Activated T-cell treated with anti-CD3 and anti-CD28 coated beads, Interleukin-2, amount 50 U/mL, for 24 hours (primary cell): ENCODE data around the gene SEPTIN5.
A peak's percentile ranks its signal among the peaks of the same experiment; 100 is the strongest.

ENCODE experiments used
- DNase-seq: peaks from one replicate; pipeline ENCODE4 v3.0.0-alpha.2; 2020
- H3K27ac Mint-ChIP-seq: 2 replicates; pipeline ENCODE4 v1.8.0; 2020; ENCODE audit warnings: mild to moderate bottlenecking, mixed read lengths
- H3K27me3 Mint-ChIP-seq: 2 replicates; pipeline ENCODE4 v1.8.0; 2020; ENCODE audit warnings: mixed read lengths
- H3K36me3 Mint-ChIP-seq: 2 replicates; pipeline ENCODE4 v1.8.0; 2020; ENCODE audit warnings: low read depth, mixed read lengths
- H3K4me1 Mint-ChIP-seq: 2 replicates; pipeline ENCODE4 v1.8.0; 2020; ENCODE audit warnings: low read depth, mixed read lengths
- H3K4me3 Mint-ChIP-seq: 2 replicates; pipeline ENCODE4 v1.8.0; 2020; ENCODE audit warnings: mild to moderate bottlenecking, moderate library complexity, mixed read lengths
- H3K9me3 Mint-ChIP-seq: 2 replicates; pipeline ENCODE4 v1.8.0; 2020; ENCODE audit warnings: mixed read lengths

The SEPTIN5 gene

DNA sequence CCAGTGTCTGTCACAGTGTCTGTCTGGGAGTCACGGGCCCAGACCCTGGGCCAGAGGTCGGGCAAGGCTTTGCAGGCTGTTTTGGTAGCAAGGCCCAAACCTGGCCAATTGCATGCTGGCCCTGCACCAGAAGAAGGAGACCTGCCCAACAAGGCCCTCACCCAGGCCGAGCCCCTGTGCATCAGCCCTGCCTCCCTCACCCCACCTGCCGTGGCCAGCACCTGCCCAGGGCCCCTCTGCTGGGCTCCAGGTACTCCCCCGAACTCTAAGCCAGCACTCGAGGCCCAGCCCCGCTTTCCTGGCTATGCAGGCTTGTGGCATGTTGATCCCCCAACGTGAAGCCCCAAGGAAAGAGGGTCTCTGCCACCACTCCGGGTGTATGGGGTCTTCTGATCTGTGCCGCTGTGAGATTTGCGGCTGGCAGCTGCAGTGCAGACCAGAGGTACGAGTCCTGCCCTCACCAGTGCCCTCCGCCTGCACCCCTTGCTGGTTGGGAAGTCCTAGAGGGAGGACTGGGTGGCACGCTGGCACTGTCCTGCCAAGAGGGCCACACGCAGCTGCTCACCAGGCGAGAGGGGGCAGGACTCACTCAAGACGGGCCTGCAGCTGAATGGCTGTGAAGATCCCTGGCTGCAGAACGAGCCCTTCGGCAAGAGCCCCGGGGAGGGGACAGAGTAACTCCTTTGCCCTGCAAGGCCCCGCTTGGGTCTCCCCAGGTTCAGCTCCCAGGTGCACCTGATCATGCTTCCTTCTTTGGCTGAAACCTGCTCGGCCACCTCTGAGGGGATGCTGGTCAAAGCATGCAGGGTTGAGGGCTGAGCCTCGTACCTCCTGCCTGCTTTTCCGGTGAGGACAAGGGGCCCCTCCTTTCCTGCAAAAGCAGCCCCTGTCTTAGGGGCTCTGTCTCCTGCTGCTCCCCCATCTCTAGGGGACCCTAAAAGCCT, 6.7 kb upstream of the SEPTIN5 start:
- H3K4me3 Mint-ChIP-seq = no peak overlapping the region

DNA sequence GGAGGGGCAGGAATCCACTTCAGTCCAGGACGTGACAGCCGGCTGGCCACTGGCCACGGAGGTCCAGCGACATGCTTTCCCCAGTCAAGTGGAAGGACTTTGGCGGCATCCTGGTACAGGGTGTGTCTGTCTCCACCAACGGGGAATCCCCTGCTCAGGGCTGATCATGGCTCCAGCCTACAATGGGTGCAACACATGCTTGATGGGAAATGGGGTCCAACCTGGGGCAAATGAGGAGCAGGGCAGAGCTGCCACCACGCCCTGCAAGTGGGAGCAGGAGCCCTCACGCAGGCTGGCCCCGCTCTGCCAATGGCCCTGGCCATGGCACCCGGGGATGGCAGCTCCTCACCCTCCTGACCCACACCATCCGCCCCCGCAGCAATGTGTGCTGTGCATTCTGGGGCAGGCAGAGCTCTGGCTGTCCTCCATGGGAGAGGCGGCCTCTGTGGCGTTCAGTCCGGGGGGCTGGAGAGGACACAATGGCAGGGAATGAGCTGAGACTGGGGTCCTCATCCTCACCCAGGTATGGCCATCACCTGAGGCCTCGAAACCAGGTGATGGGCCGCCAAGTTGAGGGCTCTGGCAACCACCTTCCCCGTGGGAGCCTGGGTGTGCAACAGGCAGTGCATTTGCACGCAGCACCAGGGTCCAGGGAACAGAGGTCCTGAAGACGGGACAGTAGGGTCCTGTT, 5.8 kb upstream of the SEPTIN5 start:
- H3K9me3 Mint-ChIP-seq = no peaks in the 10 kb centered on the region
- H3K36me3 Mint-ChIP-seq = no peaks in the 10 kb centered on the region
- DNase-seq = no peak
- H3K27me3 Mint-ChIP-seq = peaks cover 11% of the 10 kb centered on the region
- no peak overlapping the region for H3K27ac Mint-ChIP-seq
- no peak overlapping the region for H3K4me3 Mint-ChIP-seq
- H3K4me1 Mint-ChIP-seq = peaks cover under 1% of the 10 kb centered on the region

More for the DNA sequence above, 6.7 kb upstream of the SEPTIN5 start:
- H3K9me3 Mint-ChIP-seq = no peaks in the 10 kb centered on the region
- no peaks in the 10 kb centered on the region for H3K4me1 Mint-ChIP-seq
- no peak for DNase-seq
- H3K36me3 Mint-ChIP-seq = no peaks in the 10 kb centered on the region
- peaks cover 3% of the 10 kb centered on the region for H3K27me3 Mint-ChIP-seq
- H3K27ac Mint-ChIP-seq = no peak overlapping the region

DNA sequence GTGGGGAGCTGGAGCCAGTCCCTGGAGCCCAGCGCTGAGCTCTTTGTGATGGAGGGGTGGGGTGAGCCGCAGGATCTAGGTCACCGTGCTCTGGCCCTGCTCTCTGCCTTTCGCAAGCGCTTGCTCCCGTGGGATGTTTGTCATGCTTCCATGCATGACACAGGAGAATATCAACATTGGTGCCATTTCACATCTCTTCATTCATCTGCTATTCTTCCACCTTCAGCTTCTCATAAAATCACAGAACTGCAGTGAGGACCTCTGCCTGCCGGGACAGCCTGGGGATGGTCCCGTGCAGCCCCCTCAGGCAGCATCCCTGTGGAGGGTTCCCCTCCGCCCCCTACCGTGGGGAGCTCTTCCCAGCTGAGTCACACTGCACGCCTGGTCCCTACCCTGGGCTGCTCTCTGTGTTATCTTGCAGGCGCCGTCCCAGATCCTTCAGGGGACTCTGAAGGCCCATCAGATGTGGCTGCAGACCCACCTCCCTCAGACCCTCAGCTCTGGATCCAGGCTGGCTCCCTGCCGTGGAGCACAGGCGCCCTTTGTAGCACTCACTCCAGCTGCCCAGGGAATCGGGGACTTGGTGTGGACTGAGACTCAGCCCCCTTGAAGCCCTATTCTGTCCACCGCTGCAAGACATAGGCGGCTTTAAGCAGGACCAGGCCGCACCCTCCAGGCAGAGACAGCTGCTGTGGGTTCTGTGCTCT, 5.1 kb upstream of the SEPTIN5 start:
- Mint-ChIP-seq H3K27ac (no peak overlapping the region), H3K9me3 (no peaks in the 10 kb centered on the region), H3K4me1 (peaks cover 3% of the 10 kb centered on the region), H3K4me3 (no peak overlapping the region), H3K27me3 (peaks cover 16% of the 10 kb centered on the region), H3K36me3 (no peaks in the 10 kb centered on the region)
- DNase-seq = no peak

DNA sequence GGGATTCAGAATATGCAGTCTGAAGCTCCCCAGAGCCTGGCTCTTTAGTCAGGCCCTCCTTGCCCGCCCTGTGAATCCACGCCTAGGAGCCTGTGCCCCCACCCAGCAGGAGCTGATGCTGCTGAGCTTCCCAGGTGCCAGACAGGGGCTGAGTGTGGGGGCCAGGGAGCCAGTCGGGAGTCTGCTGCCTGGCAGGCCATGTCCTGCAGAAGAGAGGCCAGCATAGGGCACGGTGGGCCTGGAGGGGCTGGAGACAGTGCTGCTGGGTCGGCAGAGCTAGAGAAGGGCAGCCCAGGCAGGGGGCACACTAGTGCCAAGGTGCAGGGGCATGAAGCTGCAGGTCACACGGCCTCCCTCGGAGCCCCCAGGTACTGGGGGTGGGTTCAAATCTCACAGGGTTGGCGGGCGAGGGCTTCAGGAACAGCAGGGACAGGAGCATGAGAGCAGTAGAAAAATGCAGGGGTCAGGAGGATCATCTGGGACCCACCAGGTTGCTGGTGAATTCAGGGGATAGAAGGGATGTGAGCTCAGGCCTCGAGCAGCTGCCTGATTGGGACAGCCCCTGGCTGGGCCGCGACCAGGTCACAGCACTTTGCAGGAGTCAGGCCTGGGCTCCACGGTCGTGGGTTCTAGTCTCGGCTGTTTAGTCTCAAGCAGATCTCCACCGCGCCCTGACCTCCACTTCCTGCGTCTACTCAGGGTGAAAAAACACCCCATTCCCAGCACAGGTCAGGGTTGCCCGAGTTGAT, 4.1 kb upstream of the SEPTIN5 start:
- Mint-ChIP-seq H3K4me3 (no peak overlapping the region), H3K9me3 (no peaks in the 10 kb centered on the region), H3K36me3 (no peaks in the 10 kb centered on the region), H3K4me1 (peaks cover 5% of the 10 kb centered on the region), H3K27me3 (peaks cover 22% of the 10 kb centered on the region), H3K27ac (no peak overlapping the region)
- DNase-seq = no peak

DNA sequence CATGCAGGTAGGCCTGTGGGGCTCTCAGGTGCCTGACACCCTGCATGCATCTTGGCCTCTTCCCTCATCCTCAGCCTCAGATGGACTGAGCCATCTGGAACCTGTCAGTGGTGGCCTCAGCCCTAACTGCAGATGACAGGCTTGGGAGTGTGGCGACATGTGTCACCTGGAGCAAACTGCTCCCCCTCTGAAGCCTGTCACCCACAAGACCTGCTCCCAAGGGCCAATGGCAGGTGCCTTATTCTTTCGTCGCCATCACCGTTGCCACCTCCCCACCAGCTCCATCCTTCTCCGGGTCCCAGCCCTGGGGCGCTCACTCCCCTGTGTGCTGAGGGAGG, 3.6 kb upstream of the SEPTIN5 start:
- DNase-seq = no peak
- Mint-ChIP-seq H3K9me3 (no peaks in the 10 kb centered on the region), H3K36me3 (no peaks in the 10 kb centered on the region), H3K4me1 (peaks cover 5% of the 10 kb centered on the region), H3K4me3 (no peak overlapping the region), H3K27ac (no peak overlapping the region), H3K27me3 (peaks cover 27% of the 10 kb centered on the region)

DNA sequence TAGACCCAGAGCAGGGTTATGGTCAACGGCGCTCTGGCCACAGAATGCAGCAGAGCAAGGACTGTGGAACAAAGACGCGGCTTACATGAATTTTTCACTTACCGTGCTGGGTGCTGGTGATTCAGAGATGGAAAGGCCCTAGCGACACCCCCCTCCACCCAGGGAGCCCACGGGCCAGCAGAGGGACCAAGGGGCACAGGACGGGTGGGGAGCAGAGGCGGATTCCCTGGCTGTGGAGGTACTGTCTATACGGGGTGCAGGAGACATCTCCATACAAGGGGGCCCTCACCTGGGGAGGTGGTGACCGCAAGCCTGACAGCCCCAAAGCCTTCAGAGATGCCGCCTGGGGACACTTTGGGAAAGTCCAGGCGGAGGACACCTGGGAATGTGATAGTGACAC, 1.1 kb upstream of the SEPTIN5 start:
- H3K36me3 Mint-ChIP-seq = no peaks in the 10 kb centered on the region
- H3K27me3 Mint-ChIP-seq = peaks cover 37% of the 10 kb centered on the region
- H3K27ac Mint-ChIP-seq = no peak overlapping the region
- H3K9me3 Mint-ChIP-seq = no peaks in the 10 kb centered on the region
- H3K4me3 Mint-ChIP-seq = peak overlapping the region; percentile 61
- DNase-seq = no peak
- H3K4me1 Mint-ChIP-seq = peaks cover 9% of the 10 kb centered on the region

DNA sequence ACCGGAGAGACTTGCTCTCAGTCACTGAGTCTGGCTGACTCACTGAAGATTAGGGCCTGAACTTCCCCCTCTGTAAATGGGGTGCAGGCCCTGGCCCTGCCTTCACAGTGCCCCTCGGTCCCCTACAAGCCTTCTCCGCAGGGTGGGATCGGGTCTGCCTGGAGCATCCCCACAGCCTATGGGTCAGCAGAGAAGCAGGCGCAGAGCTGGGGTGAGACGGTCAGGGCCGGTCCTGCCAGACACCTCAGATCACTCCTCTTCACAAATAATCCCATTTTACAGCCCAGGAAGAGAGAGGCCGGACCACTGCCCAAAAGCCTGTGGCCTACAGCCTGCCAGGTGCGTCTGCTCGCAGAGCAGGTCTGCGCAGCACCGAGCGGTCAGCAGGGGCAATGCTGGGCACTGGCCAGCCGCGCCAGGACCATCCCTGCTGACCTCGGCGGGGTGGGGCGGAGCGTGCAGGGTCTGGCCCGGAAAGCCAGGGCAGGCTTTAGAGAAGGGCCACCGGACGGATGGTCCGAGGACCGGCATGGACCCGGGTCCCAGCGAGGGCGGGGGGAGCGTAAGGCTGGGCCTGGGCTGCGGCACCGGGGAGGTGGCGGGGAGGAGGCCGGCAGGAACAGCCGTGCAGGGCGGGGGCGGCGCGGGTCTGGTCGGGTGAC, 522 bp upstream of the SEPTIN5 start:
- no peaks in the 10 kb centered on the region for H3K36me3 Mint-ChIP-seq
- DNase-seq = no peak

DNA sequence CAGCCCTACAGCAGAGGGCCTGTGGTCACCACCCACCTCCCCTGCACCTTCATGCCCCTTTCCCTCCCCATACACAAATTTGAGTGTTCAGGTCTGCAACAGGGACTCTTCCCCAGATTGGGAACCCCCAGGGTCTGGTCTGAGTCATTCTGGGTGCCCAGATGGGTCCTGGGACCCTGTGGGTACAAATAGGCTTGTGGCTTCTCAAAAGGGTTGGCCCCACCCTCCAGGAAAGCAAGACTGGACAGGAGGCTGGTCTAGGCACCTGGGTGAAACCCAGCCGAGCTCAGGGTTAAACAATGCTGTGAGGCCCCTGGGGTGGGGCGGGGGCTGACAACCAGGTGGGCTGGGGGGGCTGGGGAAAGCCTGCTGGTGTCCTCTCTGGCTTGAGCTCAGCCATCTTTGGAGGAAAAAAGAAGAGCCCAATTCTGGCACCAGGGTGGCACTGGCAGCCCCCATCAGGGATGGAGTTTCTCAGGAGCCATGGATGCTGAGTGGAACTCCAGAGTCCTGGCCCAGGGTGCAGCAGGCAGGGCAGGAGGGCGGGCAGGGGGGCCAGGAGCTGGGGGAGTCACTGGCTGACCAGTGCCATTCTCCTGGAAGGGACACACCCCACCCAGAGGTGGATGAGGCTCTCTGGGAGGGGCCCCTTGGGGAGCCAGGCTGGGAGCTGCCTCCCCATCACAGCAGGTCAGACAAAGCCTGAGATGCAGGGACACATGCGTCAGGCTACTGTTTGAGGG, 1.1 kb downstream of the SEPTIN5 start:
- peak overlapping the region; percentile 39 for H3K4me3 Mint-ChIP-seq
- H3K9me3 Mint-ChIP-seq = no peaks in the 10 kb centered on the region

More for the DNA sequence above, 522 bp upstream of the SEPTIN5 start:
- Mint-ChIP-seq H3K4me1 (peaks cover 9% of the 10 kb centered on the region), H3K27me3 (peaks cover 37% of the 10 kb centered on the region), H3K27ac (no peak overlapping the region), H3K4me3 (peak overlapping the region; percentile 61), H3K9me3 (no peaks in the 10 kb centered on the region)

DNA sequence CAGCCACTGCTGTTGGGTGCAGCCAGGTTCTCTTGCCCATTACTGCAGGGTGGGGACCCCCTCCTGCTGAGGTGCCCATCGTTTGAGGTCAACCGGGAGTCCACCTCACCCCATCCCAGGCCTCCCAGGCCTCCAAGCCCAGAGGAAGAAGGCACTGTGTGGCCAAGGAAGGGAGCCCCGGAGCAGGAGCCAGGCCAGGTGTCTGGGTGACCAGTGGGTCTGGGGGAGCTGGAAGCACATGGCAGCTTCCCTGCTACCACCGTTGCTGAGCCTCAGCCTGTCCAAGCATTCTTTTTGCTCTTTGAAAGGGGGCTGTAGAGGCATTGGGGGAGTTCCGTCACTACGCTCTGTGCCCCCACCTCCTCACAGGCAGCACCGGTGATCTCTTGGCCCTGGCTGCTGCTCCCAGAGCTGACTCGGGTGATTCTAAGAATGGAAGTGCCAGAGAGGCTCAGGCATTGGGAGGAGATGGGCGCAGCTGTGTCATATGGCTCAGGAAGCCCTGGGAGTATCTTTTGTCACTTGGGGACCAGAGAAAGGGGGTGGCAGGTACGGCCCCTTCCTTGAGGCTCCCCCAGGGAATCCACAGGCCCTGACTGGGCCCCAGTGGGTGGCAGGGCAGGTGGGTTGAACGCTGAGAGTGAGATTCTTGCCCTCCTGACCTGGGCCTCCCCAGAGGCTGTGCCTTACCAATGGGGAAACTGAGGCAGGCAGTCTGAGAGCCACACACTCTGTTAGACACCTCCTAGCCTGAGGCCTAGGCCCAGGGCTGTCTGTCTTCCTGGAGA, 1.9 kb downstream of the SEPTIN5 start:
- H3K36me3 Mint-ChIP-seq = no peaks in the 10 kb centered on the region
- H3K27ac Mint-ChIP-seq = no peak overlapping the region
- no peak overlapping the region for H3K4me3 Mint-ChIP-seq
- H3K27me3 Mint-ChIP-seq = peaks cover 59% of the 10 kb centered on the region
- H3K9me3 Mint-ChIP-seq = no peaks in the 10 kb centered on the region
- DNase-seq = no peak
- peaks cover 13% of the 10 kb centered on the region for H3K4me1 Mint-ChIP-seq

More for the DNA sequence above, 1.1 kb downstream of the SEPTIN5 start:
- peak; percentile 34 for DNase-seq
- Mint-ChIP-seq H3K36me3 (no peaks in the 10 kb centered on the region), H3K27ac (no peak overlapping the region), H3K4me1 (peaks cover 13% of the 10 kb centered on the region), H3K27me3 (peaks cover 50% of the 10 kb centered on the region)

DNA sequence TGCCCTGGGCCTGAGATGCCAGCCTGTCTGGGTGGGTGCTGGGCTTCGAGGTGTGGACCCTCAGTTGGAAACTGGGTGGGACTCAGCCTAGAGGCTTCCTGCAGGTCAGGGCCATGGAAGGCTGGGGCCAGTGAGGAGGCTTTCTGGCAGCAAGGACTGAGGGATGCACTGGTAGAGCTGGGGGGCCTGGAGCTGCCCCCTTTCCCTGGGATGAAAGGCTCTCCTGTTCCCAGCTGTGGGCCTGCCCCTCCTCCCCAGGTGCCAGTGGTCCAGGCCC, 2.5 kb downstream of the SEPTIN5 start:
- Mint-ChIP-seq H3K27ac (no peak overlapping the region), H3K4me1 (peaks cover 13% of the 10 kb centered on the region), H3K4me3 (no peak overlapping the region), H3K27me3 (peaks cover 64% of the 10 kb centered on the region), H3K36me3 (no peaks in the 10 kb centered on the region), H3K9me3 (no peaks in the 10 kb centered on the region)
- DNase-seq = no peak

DNA sequence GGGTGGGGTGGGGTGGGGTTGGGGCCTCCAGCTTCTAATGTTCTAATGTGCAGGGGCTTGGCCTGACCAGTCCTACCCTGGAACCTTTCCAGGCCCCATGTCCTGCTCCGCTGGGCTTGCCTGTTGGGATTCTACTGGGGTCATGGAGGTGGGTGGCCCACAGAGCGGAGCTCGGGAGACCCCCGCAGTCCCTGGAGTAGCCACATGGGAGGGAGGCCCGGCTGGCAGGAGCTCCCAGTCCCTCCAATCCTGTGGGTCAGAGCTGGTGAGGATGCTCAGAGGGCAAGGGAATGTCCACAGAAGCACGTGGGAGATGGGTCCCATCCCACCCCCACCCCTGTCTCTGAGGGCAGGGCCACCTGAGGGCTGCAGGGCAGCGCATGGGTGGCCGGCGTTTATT, 2.9 kb downstream of the SEPTIN5 start:
- peaks cover 65% of the 10 kb centered on the region for H3K27me3 Mint-ChIP-seq
- no peak for DNase-seq
- H3K4me3 Mint-ChIP-seq = no peak overlapping the region
- H3K27ac Mint-ChIP-seq = no peak overlapping the region
- H3K36me3 Mint-ChIP-seq = no peaks in the 10 kb centered on the region
- H3K9me3 Mint-ChIP-seq = no peaks in the 10 kb centered on the region
- H3K4me1 Mint-ChIP-seq = peaks cover 13% of the 10 kb centered on the region

DNA sequence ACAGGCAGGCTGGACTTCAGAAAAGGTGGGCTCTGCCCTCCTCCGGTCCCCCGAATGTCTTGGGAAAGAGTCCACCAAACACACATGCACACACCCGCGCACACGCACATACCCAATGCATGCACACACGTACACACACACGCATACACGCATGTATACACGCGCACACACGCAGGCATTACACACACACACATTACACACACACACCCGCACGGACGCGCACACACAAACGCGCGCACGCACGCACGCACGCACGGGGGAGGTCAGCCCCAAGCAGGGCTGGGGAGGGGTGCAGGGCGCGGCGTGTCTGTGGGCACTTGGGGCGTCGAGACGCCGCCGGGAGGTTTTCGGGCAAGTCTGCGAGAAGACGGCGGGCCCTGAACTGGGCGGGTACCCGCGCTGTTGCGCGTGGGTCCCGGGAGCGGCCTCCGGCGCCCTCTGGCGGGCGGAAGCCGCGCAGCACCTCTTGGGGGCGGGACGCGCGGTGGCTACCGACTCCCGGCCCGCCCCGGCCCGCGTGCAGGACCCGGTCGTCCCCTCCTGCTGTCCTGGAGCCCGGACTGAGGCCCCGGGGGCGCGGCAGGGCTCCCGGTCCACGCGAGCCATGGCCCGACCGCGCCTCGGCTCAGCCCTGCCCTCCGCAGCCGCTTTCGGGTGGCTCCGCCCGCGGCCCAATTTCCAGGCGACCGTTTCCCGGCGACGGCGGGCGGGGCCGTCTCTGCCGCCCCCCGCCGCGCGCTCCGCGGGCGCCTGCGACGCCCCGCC, 3.6 kb downstream of the SEPTIN5 start:
- Mint-ChIP-seq H3K4me3 (peak overlapping the region; percentile 62), H3K27ac (no peak overlapping the region), H3K4me1 (peaks cover 16% of the 10 kb centered on the region), H3K27me3 (peaks cover 67% of the 10 kb centered on the region), H3K36me3 (no peaks in the 10 kb centered on the region), H3K9me3 (no peaks in the 10 kb centered on the region)
- DNase-seq = peak; percentile 90
